GM18508 (cell line): ENCODE data around the gene DCAF5.
"Not testable (repeated sequence)": the region's sequence is repeated elsewhere in the genome, so short reads cannot be mapped to it uniquely, and the experiment has no call there.

Source experiments
- ATAC-seq: cut with Tn5 transposase; IDR thresholded peaks from one replicate; pipeline ENCODE4 v1.9.1; 2021; ENCODE audit warnings: moderate number of reproducible peaks; ENCODE audit not compliant: insufficient read depth, unreplicated experiment

DCAF5 gene

GRCh38 chr14:69077185-69077584, 75.7 kb downstream of the DCAF5 start:
- ATAC-seq: not testable (repeated sequence)

- ATAC-seq: no peak
Measured at GRCh38 chr14:69076341-69076740, 76.6 kb downstream of the DCAF5 start.

GRCh38 chr14:69073915-69074314, 79.0 kb downstream of the DCAF5 start:
- ATAC-seq: no peak

- no peak for ATAC-seq
Measured at GRCh38 chr14:69073429-69073828, 79.5 kb downstream of the DCAF5 start.

- no peak for ATAC-seq
Measured at GRCh38 chr14:69072584-69072983, 80.3 kb downstream of the DCAF5 start.

GRCh38 chr14:69068744-69069421, 84.0 kb downstream of the DCAF5 start:
- ATAC-seq: no peak

- ATAC-seq: no peak
Measured at GRCh38 chr14:69066396-69067171, 86.3 kb downstream of the DCAF5 start.

GRCh38 chr14:69065934-69066333, 87.0 kb downstream of the DCAF5 start:
- not testable (repeated sequence) for ATAC-seq

- no peak for ATAC-seq
Measured at GRCh38 chr14:69064596-69064995, 88.3 kb downstream of the DCAF5 start.

- ATAC-seq: no peak
Measured at GRCh38 chr14:69059658-69060623, 93.0 kb downstream of the DCAF5 start.

- no peak for ATAC-seq
Measured at GRCh38 chr14:69055999-69056788, 96.7 kb downstream of the DCAF5 start.

GRCh38 chr14:69055125-69055524, 97.8 kb downstream of the DCAF5 start:
- no peak for ATAC-seq

GRCh38 chr14:69054030-69054429, 98.9 kb downstream of the DCAF5 start:
- ATAC-seq: no peak

GRCh38 chr14:69052181-69052601, 100.7 kb downstream of the DCAF5 start:
- ATAC-seq: no peak

GRCh38 chr14:69050240-69051184, 102.4 kb downstream of the DCAF5 start:
- ATAC-seq: no peak

GRCh38 chr14:69049675-69050074, 103.2 kb downstream of the DCAF5 start:
- ATAC-seq: no peak

- no peak for ATAC-seq
Measured at GRCh38 chr14:69048456-69048855, 104.5 kb downstream of the DCAF5 start.

- no peak for ATAC-seq
Measured at GRCh38 chr14:69047255-69047654, 105.7 kb downstream of the DCAF5 start.

GRCh38 chr14:69046476-69046860, 106.5 kb downstream of the DCAF5 start:
- ATAC-seq: no peak
